Kidney glomerular epithelial cell (primary cell): ENCODE measurements around the gene LCE1D.

Experiments
- DNase-seq: peaks from one replicate; lab custom pipeline; 2025; lab: John Stamatoyannopoulos, UW

Gene LCE1D

GRCh38 chr1:152796421-152796820 is at the start of gene LCE1D:
TSS of gene LCE1D (plus strand) at chr1:152796721. CDS start at chr1:152797795, 1,074 bp downstream.
- DNase-seq = no peak

GRCh38 chr1:152747831-152748230 is 48.7 kb upstream of the LCE1D start:
- DNase-seq = no peak

DNA sequence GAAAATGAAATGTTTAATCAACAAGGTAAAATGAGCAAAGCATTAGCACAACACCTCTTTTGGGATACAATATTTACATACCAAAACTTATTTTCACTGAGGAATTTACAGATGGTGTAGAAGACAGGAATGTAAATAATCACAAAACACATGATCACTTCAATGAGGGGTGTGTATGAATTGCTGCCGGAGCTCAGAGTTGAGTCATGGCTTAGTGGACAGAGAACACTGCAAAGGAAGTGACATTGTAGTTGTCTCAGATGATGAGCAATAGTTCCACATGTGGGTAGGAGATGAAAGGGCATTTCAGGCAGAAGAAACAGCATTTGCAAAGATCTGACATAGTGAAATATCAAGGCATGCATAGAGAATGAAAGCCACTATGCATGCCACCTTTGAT is 44.3 kb upstream of the LCE1D start:
- DNase-seq = no peak

GRCh38 chr1:152753586-152753985 is 42.9 kb upstream of the LCE1D start:
- DNase-seq = no peak

- no peak for DNase-seq
Observed at GRCh38 chr1:152756872-152757271, 39.6 kb upstream of the LCE1D start.

- DNase-seq = no peak
Observed at GRCh38 chr1:152757747-152758146, 38.8 kb upstream of the LCE1D start, which contains the start of gene KPRP. TSS of gene KPRP (plus strand) at chr1:152758025. CDS start at chr1:152759589, 1,564 bp downstream.

GRCh38 chr1:152758636-152759035 is 37.9 kb upstream of the LCE1D start:
- no peak for DNase-seq

DNA sequence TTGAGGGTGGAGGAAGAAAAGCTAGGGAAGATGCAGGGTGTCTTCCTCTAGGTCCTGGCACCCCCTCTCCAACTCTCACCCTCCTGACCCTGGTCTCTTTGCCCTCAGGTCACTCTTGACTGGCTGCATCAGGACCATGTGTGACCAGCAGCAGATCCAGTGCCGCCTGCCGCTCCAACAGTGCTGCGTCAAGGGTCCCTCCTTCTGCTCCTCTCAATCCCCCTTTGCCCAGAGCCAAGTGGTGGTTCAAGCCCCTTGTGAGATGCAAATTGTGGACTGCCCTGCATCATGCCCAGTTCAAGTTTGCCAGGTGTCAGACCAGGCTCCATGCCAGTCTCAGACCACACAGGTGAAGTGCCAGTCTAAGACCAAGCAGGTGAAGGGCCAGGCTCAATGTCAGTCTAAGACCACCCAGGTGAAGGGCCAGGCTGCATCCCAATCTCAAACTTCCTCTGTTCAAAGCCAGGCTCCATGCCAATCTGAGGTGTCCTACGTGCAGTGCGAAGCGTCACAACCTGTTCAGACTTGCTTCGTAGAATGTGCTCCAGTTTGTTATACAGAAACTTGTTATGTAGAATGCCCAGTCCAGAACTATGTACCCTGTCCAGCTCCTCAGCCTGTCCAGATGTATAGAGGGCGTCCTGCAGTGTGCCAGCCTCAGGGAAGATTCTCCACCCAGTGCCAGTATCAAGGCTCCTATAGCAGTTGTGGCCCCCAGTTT is 36.9 kb upstream of the LCE1D start:
- no peak for DNase-seq

- DNase-seq = no peak
Observed at GRCh38 chr1:152760551-152761190, 35.9 kb upstream of the LCE1D start.

DNA sequence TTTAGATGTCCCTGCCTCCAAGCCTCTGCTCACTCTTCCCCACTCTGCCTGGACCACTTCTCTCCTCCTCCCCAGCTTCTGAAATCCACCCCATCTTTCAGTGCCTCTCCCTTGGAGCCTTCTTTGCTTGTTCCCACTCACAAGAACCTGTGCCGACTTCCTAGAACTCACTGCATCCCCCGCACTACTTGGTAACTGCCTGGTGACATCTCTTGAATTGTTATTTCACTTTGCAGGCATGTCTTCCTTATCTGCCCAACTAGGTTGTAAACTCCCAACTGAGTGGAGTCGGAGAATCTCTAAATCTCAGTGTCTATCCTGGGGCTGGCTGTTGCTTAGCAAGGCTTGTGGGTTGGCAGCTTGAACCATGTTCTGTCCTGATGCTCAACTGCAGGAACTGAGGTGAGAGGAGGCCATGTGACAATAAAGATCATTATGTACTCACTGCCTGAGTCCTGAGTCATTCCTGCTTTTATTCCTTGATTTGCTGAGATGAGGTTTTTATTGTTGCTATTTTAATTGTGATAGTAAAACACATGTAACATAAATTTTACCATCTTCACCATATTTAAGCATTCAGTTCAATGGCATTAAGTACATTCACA is 34.8 kb upstream of the LCE1D start:
- no peak for DNase-seq

DNA sequence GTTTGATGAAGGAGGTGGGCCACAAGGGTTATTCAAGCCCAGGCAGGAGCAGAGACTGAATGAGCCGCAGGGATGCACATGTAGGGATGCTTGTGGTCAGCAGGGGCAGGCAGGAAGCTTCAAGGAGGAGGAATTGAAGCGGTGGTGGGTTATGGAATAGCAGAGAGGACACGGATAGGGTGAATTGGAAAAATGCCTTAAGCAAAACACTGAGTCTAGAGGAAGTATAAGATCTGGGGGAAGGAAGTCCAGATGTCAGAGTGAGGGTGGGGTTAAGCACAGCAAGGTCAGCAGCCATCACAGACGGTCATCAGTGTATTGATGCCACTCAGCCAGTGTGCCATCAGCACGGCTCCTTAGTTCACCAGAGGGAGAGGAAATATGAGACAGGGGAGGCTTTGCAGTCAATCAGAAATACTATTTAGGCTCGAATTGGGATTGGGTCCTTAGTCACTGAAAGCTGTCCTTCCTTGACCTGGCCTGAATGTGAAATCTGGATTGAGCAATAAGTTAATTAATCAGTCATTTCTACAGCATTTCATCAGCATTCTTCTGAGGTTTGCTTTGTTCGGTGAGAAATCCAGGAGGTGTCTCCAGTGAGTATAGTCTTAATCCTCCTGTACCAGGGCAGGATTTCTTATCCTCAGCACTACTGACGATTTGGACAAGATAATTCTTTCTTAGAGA is 27.5 kb upstream of the LCE1D start:
- DNase-seq = no peak

DNA sequence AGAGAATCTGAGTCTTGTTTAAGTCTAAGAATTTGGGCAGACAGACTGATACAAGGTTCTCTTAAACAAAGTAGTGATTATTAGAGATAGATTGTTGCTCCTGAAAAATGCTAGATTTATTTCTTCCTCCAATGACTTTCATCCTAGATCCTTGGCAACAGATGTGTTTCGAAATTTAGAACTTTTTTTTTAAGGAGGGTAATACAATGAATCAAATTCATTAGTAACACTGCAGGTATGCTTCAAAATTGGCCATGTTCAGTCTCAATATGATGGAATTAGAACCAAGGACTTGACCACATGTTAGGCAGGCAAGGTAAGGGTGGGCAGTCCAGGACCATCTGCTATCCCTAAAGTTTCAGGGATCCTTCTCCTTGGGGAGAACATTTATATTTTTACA is 26.1 kb upstream of the LCE1D start:
- DNase-seq = no peak

DNA sequence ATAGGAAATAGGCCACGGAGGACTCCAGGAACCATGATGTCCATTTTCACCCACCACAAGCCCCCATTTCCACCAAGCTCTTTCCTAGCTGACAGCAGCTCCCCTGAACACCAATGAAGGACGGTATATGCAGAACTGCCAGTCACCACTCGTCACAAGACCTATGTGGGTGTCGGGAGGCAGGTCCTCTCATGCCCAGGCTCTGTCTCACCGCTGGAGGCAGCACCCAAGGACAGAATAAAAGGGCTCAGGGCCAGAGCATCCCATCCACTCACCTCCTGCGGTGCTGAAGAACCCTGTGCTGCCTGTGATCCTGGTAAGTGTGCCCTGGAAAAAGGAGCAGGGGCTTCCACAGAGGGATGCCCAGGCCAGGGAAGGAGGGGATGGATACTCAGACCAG is 21.6 kb upstream of the LCE1D start, which contains the start of gene LCE1F:
TSS of gene LCE1F (plus strand) at position 266 of the 400 bp plus-strand sequence. CDS start 1,232 bp downstream, outside the sequence.
- DNase-seq = no peak

- no peak for DNase-seq
Observed at GRCh38 chr1:152776361-152776760, 20.2 kb upstream of the LCE1D start.

GRCh38 chr1:152777510-152778137 is 18.9 kb upstream of the LCE1D start:
- no peak for DNase-seq

GRCh38 chr1:152783095-152783494 is 13.4 kb upstream of the LCE1D start:
- DNase-seq = no peak

GRCh38 chr1:152786077-152786476 is 10.4 kb upstream of the LCE1D start, which contains the start of gene LCE1E:
TSS of gene LCE1E (plus strand) at chr1:152786257. CDS start at chr1:152787300, 1,043 bp downstream.
- no peak for DNase-seq

- DNase-seq = no peak
Observed at GRCh38 chr1:152795686-152796085, 835 bp upstream of the LCE1D start.

DNA sequence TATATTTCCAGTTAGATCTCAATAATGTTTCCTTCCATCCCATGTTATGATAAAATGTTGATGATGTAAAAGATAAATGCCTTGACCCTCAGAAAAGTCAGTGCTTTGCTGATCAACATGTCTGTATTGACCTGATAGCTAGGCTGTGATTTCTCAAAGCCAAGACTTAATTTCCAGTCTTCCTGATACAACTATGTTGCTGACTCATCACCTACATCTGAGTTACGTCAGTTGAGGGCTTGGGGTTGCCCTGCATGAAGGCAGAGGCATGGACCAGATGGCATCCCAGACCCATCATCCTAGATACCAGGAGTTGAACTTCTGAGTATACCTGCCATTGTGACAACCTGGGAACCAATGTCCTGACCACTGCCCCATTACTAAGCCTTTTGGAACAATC is 4.8 kb downstream of the LCE1D start:
- no peak for DNase-seq

DNA sequence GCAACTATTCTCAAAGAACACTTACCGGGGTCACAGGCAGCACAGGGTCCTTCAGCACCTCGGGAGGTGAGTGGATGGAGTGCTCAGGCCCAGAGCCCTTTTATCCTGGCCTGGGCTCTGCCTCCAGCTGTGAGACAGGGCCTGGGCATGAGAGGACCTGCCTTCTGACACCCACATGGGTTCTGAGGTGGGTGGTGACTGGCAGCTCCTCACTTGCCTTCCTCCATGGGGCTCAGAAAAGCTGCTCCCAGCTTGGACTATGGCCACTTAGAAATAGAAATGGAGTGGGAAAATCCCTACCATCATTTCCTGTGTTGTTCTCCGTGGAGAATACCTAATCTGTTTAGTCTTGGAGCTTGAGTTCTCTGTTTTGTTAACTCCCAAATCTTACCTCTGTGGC is 10.1 kb downstream of the LCE1D start, which contains the start of gene LCE1C:
TSS of gene LCE1C (minus strand) at position 76 of the 400 bp plus-strand sequence. CDS start 1,173 bp downstream, outside the sequence.
- DNase-seq = no peak

DNA sequence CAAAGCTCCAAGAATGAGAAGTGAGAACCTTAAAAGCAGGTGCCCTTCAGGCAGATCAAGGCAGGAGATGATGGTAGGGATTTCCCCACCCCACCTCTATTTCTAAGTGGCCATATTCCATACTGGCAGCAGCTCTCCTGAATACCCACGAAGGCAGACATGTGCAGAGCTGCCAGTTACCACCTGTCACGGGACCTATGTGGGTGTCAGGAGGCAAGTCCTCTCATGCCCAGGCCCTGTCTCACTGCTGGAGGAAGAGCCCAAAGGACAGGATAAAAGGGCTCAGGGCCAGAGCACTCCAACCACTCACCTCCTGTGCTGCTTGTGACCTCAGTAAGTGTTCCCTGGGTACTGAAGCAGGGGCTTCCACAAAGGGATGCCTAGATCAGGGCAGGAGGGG is 14.5 kb downstream of the LCE1D start:
- DNase-seq = no peak

GRCh38 chr1:152811671-152812070 is 15.2 kb downstream of the LCE1D start, which contains the start of gene LCE1B:
TSS of gene LCE1B (plus strand) at chr1:152811971. CDS start at chr1:152812447, 476 bp downstream.
- DNase-seq = no peak
